ENCODE results near the gene MRPL34. TPM values are rescaled to one million over a fixed set of nuclear protein-coding genes. Genes with fewer than 3 reads are reported as not detected.

The MRPL34 gene
- total RNA-seq = 100 to 1,000 TPM; 117 to 211 (median 135) TPM

- TF ChIP-seq CTCF (IDR thresholded peaks at IDR 0.05; ENCODE audit: low read depth) = no peak
These were observed at the start of gene MRPL34 for GRCh38 chr19:17305517-17306284. Gene MRPL34 (plus strand): TSS chr19:17305872. CDS start chr19:17305893, 21 bp downstream.

GRCh38 chr19:17256130-17256529, 49.5 kb upstream of the MRPL34 start:
- no peak for TF ChIP-seq CTCF (IDR thresholded peaks at IDR 0.05; ENCODE audit: low read depth)

- TF ChIP-seq CTCF (IDR thresholded peaks at IDR 0.05; ENCODE audit: low read depth) = no peak
These were observed 46.4 kb upstream of the MRPL34 start for GRCh38 chr19:17259118-17259780.

GRCh38 chr19:17259934-17260333, 45.7 kb upstream of the MRPL34 start:
- no peak for TF ChIP-seq CTCF (IDR thresholded peaks at IDR 0.05; ENCODE audit: low read depth)

- TF ChIP-seq CTCF (IDR thresholded peaks at IDR 0.05; ENCODE audit: low read depth) = no peak
These were observed 44.8 kb upstream of the MRPL34 start for GRCh38 chr19:17260842-17261325.

GRCh38 chr19:17262557-17262956, 43.1 kb upstream of the MRPL34 start:
- no peak for TF ChIP-seq CTCF (IDR thresholded peaks at IDR 0.05; ENCODE audit: low read depth)
